IPS-11a (cell line): ENCODE data around the gene CACNG4.
A peak's percentile ranks its signal among the peaks of the same experiment; 100 is the strongest.
"Not testable (repeated sequence)": the region's sequence is repeated elsewhere in the genome, so short reads cannot be mapped to it uniquely, and the experiment has no call there.

Experiments used
- H3K4me3 ChIP-seq: one replicate; pipeline ENCODE4 v1.5.1; 2013; ENCODE audit warnings: low read depth, low read length, control low read depth

CACNG4 gene

DNA sequence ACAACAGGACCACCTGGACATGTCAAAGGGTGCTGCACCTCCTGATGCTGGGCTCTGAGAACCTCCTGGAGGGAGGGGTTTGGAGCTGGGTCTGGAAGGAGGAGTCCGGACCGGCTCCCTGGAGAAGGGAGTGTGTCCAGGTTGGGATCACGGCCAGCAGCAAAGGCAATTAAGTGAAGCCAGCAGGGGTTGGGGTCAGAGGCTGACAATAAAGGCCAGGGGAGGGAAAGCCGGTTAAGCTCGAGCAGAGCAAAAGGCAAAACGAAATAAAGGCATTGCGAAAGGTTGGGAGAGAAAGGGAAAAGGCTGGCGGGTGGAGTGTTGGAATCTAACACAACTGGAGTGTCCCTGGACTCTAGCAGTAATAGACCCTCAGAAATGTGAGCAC lies 992 bp upstream of the CACNG4 start:
- no peak overlapping the region for H3K4me3 ChIP-seq

- peak overlapping the region; percentile 73 for H3K4me3 ChIP-seq
These were observed 658 bp downstream of the CACNG4 start for GRCh38 chr17:66964930-66965800.

- H3K4me3 ChIP-seq, result peak overlapping the region; percentile 73
These were observed 1.3 kb downstream of the CACNG4 start for GRCh38 chr17:66965801-66966262.

- peak overlapping the region; percentile 73 for H3K4me3 ChIP-seq
These were observed 1.8 kb downstream of the CACNG4 start for GRCh38 chr17:66966298-66966697.

- H3K4me3 ChIP-seq, result no peak overlapping the region
These were observed 2.4 kb downstream of the CACNG4 start for GRCh38 chr17:66966704-66967418.

- no peak overlapping the region for H3K4me3 ChIP-seq
These were observed 3.5 kb downstream of the CACNG4 start for GRCh38 chr17:66967837-66968543.

DNA sequence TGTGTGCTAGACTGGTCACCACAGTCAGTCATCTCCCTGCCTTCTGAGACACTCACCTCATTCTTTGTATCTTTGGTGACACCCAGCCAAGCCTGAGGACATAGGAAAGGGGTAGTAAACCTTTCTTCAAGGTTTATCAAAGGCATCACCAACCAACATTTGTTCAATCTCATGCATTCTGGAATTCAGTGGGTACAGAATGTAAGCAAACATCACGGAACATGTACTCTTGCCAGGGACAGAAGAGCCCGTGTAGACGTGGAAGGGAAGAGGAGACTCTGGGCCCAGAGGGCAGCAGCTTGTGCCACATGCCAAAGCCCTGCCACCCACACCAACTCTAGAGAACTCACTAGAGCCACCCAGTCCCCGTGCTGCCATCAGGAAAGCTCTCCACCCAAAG lies 4.4 kb downstream of the CACNG4 start:
- H3K4me3 ChIP-seq, result no peak overlapping the region

GRCh38 chr17:66970140-66970539 lies 5.6 kb downstream of the CACNG4 start:
- no peak overlapping the region for H3K4me3 ChIP-seq

- no peak overlapping the region for H3K4me3 ChIP-seq
These were observed 6.3 kb downstream of the CACNG4 start for GRCh38 chr17:66970797-66971196.

DNA sequence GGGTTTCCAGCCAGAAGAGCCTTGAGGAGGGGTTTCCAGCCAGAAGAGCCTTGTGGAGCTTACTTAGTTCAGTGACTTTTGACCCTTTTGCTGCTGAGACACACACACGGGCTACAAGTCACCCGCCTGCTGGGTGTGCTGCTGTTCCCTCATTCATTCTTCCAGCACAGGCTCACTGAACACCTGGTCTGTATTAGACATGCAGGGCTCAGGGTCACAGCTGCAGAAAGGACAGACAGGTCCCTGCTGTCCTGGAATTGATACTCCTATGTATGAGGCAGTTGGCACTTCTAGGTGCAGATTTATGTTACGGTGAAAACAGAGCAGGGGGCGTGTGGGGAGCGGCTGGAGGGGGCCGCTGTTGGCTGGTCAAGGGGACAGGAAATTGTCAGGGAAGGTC lies 6.8 kb downstream of the CACNG4 start:
- H3K4me3 ChIP-seq, result no peak overlapping the region

DNA sequence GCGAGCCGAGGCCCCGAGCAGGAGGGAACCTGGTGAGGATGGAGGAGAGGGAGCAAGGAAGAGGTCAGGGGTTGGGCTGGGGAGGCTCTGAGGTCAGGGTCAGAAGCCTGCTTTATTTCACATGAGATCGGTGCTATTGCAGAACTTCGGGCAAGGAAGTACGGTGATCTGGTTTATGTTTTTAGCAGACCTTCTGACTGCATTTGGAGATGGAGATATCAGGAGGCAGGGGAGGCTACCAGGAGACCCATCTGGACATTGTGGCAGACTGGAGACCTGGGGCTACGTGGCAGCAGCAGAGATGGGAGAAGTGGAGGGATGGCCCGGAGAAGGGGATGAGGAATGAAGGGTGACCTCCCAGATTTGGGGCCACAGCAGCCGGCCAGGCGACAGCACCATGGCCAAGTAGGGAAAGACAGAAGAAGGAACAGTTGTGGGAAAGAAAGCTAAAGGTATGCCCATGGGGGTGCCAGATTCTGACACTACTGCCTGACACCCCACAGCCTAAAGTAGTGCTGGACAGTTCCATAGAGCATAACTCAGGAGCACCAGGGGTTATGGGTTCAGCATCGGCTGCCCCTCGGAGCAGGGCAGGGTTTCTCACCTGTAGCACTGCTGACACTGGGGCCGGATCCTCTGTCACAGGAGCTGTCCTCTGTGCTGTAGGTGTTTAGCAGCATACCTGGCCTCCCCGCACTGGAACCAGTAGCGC lies 7.4 kb downstream of the CACNG4 start:
- H3K4me3 ChIP-seq, result no peak overlapping the region

- not testable (repeated sequence) for H3K4me3 ChIP-seq
These were observed 7.9 kb downstream of the CACNG4 start for GRCh38 chr17:66972442-66972830.

DNA sequence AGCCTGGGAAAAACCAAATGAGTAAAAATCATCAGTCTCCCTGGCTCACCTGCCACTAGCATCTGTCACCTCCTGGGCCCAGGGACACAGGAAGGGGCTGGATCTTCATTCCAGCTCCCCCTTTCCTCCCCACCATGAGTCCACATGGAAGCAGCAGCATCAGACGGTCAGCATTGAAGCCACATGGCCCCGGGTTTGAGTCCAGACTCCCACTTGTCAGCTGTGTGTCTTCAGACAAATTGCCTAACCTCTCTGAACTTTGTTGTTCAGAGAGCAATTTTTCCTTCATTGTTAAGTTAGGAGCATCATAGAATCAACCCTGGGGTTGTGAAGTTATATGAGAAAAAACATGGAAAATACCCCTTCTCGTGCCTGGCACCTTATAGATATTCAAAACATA lies 10.7 kb downstream of the CACNG4 start:
- H3K4me3 ChIP-seq, result no peak overlapping the region

DNA sequence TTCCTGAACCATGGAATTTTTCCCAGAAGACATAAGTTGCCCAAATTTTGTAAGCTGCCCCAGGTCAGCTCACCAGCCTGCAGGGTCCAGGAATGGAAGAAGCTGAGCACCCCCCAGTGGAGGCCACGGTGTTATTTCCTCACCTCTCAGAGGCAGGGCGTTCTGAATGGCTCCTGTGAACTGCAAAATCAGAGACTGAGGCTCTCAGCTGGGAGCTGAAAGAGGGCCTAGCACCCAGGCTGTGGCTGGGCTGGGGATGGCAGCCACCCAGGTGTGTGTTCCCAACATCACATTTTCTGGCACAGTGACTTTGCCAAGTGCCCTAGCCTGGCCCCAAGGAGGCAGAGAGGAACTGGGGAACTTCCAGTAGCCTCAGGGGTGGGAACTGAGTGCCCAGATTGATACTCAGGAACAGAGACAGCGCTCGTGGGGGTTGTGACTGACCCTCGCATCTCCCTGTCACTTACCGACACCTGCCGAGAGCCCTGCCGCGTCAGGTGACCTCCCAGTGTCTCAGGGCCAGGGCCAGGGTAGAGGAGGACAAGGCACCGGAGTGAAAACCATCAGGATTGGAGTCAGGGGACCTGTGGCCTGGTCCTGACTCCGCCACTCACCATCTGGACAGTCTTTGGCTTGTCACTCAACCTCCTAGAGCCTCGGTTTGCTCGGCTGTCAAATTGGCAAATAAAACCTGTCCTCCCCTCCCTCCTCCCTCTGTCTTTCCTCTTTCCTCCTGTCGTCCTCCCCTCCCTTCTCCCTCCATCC lies 11.3 kb downstream of the CACNG4 start:
- no peak overlapping the region for H3K4me3 ChIP-seq

DNA sequence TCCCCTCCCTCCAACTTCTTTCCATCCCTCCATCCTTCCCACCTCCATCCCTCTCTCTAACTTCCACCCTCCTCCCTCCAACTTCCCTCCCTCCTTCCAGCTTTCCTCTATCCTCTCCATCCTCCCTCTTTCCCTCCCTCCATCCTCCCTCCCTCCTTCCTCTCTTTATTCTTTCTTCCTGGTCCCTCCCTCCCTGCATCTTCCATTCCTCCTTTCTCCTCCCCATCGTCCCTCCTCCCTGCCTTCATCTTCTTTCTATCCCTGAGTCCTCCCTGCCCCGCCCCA lies 11.8 kb downstream of the CACNG4 start:
- no peak overlapping the region for H3K4me3 ChIP-seq

DNA sequence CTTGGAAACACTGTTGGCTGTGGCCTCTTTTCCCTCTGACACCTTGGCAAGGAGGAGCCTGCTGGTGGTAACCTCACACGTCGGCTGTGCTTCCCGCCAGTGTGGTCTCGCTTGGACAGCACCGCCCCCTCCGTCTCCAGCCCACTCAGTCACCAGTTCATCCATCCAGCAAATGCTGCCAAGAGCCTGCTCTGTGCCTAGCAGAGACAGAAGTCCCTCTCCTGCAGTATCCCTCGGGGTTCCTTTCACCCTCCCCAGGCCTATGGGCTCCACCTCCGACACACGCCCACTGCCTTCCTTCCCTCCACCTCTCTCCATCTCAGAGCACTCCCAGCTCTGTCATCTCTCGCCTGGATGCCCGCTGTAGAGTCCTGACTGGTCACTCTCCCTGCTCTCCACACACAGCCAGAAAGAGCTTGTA lies 12.3 kb downstream of the CACNG4 start:
- H3K4me3 ChIP-seq, result no peak overlapping the region

DNA sequence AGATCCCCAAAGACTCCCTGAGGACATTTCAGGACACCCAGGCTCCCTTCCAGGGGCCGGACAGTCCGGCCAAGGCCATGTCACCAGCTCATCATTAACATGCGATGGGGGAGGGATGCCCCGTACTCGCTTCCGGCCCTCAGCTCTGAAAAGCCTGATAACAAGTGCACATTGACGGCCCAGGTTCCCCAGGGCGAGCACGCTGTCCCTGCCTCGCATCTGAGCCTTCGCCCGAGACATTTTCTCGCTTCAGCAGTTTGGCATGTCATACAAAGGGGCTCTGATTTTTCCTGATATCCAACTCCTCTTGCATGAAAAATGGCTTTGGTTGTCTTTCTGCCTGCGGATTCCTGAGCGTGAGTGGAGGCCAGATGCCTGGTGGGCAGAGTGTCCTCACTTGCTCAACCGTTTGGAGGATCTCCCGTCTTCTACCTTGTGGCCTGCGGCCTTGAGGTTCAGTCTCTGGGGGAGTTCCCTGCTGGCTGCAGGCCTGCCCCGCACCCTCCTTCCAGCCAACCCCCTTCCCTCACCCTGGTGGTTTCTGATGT lies 14.1 kb downstream of the CACNG4 start:
- H3K4me3 ChIP-seq, result no peak overlapping the region

GRCh38 chr17:66980896-66981295 lies 16.4 kb downstream of the CACNG4 start:
- H3K4me3 ChIP-seq, result no peak overlapping the region

- no peak overlapping the region for H3K4me3 ChIP-seq
These were observed 17.5 kb downstream of the CACNG4 start for GRCh38 chr17:66981983-66982508.
